PFSK-1 (cell line): ENCODE data around the gene ALDH16A1.

ENCODE experiments used
- FOXP2 ChIP-seq: optimal IDR thresholded peaks from 2 replicates; pipeline ENCODE3; 2011; ENCODE audit warnings: borderline replicate concordance, control low read depth, inconsistent platforms; ENCODE audit not compliant: insufficient read depth; ENCODE audit errors: extremely low read length, extremely low read depth
- POLR2AphosphoS5 ChIP-seq: IDR thresholded peaks from 2 replicates; pipeline ENCODE4 v1.6.1; 2012; ENCODE audit warnings: low read depth, mild to moderate bottlenecking, control low read depth, low read length, moderate library complexity
- SIN3A ChIP-seq: IDR thresholded peaks from 2 replicates; pipeline ENCODE4 v1.6.1; 2012; ENCODE audit warnings: mild to moderate bottlenecking, low read length, moderate library complexity, borderline replicate concordance; ENCODE audit not compliant: insufficient read depth
- TAF1 ChIP-seq: IDR thresholded peaks from 2 replicates; pipeline ENCODE4 v1.6.1; 2012; ENCODE audit warnings: low read length, control low read depth, borderline replicate concordance; ENCODE audit not compliant: insufficient read depth
- TF ChIP-seq, protein P1 (sequence below), 2 experiments: IDR thresholded peaks; 2 replicates each; pipeline versions ENCODE4 v1.6.1 to v1.8.0; 2011 to 2012; ENCODE audit warnings: low read depth in 2 of 2, low read length in 2 of 2, control low read depth in 1 of 2, inconsistent platforms in 1 of 2, mild to moderate bottlenecking in 1 of 2, moderate library complexity in 1 of 2; ENCODE audit not compliant: insufficient read depth in 1 of 2

DNA sequence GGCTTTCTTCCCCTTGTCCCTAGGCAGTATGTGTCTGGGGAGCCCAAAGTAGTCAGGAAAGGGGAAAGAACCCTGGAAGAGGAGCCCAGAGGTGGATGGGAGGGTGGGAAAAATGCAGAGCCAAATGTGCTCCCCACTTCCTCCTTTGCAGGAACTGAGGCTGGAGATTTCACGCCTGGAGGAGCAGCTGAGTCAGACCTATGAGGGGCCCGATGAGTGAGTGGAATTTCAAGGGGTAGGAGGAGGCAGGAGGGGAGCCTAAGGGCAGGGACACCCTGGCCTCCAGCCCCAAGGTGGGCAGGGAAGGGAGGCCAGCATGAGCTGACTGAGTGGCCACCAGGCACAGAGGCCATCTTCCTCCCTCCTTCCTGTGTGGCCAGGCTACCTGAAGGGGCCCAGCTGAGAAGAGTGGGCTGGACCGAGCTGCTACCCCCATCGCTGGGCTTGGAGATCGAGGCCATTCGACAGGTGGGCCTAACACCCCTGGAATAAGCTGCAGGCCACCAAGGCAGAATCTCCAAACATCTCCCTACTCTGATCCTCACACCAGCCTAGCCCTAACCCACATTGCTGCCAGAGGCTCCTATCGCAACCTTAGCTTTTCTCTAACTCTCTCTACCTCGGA lies 44.1 kb upstream of the ALDH16A1 start:
- no peak for TF ChIP-seq SIN3A
- TF ChIP-seq POLR2AphosphoS5: no peak
- TF ChIP-seq, protein P1, sequence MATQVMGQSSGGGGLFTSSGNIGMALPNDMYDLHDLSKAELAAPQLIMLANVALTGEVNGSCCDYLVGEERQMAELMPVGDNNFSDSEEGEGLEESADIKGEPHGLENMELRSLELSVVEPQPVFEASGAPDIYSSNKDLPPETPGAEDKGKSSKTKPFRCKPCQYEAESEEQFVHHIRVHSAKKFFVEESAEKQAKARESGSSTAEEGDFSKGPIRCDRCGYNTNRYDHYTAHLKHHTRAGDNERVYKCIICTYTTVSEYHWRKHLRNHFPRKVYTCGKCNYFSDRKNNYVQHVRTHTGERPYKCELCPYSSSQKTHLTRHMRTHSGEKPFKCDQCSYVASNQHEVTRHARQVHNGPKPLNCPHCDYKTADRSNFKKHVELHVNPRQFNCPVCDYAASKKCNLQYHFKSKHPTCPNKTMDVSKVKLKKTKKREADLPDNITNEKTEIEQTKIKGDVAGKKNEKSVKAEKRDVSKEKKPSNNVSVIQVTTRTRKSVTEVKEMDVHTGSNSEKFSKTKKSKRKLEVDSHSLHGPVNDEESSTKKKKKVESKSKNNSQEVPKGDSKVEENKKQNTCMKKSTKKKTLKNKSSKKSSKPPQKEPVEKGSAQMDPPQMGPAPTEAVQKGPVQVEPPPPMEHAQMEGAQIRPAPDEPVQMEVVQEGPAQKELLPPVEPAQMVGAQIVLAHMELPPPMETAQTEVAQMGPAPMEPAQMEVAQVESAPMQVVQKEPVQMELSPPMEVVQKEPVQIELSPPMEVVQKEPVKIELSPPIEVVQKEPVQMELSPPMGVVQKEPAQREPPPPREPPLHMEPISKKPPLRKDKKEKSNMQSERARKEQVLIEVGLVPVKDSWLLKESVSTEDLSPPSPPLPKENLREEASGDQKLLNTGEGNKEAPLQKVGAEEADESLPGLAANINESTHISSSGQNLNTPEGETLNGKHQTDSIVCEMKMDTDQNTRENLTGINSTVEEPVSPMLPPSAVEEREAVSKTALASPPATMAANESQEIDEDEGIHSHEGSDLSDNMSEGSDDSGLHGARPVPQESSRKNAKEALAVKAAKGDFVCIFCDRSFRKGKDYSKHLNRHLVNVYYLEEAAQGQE (IDR thresholded peaks at IDR 0.05; ENCODE audit: insufficient read depth in 1 of 2, low read depth in 2 of 2, low read length in 2 of 2): no peak
- TF ChIP-seq FOXP2: no peak
- TF ChIP-seq TAF1: no peak
